DMS153 (cell line): ENCODE results near the gene CNTNAP2.

Experiments used
- DNase-seq: peaks from one replicate; lab custom pipeline; 2025; lab: John Stamatoyannopoulos, UW

Gene CNTNAP2

DNA sequence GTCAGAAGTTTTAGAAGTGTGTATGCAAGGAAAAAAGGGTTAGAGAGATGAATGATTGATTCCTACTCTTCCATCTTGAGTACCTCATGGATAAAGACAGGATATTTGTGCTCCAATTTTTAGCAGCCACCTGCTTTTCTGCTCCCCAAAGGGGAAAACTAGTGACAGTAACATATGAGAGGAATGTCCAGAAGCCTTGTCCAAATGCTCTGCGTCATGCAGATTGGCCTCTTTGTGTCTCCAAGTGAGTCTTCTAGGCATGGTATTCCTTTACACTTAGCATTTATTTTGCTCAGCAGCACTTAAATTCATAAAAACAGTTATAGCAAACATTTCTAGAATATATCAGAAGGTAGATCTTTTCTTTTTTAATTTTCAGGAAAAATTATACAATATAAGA, 306.8 kb downstream of the CNTNAP2 start:
- DNase-seq: no peak

DNA sequence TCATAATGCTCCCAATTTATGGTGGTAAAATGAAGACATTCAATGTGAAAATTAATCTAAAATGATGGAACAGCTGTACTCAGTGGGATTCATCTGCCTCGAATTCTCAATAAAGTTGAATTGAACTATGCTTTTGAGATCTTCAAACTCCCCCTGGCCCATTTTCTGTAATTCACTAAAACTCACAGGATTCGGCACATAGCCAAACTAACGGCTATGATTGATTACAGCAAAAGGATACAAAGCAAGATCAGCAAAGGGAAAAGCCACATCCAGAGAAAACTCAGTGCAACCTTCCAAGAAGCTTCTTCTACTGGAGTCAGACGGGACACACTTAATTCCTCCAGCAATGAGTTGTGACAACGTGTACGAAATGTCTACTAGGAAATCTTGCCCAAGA, 307.5 kb downstream of the CNTNAP2 start:
- no peak for DNase-seq

DNA sequence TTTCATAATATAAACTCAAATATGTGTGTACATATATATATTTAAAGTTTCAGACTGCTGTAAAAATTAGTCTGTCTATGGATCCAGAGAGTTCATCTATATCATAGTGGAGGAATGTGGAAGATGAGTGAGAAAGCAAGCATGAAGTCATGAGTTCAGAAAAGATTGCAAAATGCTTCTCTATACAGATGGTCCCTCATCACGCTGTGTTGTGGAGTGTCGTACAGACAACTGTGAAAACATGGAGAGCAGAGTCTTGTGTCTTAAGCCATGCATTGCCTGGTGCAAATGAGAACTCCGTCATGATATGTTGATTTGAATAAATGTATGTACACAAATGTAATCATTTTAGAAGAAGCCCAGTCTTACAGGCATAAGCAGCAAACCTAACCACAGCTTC, 316.9 kb downstream of the CNTNAP2 start:
- DNase-seq: no peak

DNA sequence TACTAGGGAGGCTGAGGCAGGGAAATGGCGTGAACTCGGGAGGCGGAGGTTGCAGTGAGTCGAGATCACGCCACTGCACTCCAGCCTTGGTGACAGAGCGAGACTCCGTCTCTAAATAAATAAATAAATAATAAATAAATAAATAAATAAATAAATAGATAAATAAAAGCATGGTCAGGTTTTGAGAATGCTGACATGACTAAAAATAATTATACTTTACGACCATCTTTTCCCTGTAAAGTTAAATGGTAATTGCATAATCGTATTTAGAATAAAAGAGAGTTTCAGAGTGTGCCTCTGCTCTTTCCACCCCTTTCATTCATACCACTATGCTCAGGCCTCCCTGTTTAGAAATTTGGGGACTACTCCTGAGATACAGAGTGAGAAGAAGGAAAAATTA, 326.5 kb downstream of the CNTNAP2 start:
- no peak for DNase-seq

DNA sequence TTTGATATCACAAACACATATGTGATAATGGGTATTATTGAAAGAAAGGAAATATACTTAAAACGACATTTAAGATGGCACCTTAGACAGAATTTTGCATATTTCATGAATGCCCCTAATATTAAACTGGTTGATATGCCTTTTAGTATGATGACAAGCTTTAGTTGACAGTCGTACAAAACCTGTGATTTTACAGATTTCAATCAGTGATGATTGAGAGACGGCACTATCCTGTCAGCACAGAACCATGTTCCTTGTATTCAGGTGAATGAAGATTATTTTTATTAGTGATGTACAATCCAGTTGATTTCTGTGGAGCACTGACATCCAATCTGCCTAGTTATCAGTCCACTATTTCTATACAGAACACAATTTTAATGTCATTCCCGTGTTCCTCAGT, 333.0 kb downstream of the CNTNAP2 start:
- no peak for DNase-seq

DNA sequence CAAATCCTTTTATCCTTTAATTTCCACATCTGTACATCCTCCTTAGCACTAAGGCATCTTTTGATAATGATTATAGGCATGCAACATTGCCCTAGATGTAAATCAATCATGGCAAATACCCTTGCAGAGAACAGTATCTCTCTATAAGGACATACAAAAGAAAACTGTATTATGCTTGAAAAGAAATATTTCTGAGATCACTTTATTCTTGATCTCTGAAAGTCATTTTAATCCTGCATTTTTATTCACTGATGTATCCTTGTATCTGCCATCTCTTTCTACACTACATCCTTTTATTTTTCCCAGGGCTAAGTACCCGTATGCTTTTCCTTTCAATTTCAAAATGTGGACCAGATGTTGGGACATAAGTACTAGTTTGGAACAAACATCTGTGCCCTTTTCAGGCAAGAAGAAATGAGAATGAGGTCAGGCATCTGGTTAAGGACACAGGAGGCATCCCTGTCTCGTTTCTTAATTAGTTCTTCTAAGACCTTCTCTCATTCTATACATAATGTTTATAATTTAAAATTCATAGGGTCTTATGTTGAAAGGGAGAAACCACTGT, 338.6 kb downstream of the CNTNAP2 start:
- DNase-seq: no peak

DNA sequence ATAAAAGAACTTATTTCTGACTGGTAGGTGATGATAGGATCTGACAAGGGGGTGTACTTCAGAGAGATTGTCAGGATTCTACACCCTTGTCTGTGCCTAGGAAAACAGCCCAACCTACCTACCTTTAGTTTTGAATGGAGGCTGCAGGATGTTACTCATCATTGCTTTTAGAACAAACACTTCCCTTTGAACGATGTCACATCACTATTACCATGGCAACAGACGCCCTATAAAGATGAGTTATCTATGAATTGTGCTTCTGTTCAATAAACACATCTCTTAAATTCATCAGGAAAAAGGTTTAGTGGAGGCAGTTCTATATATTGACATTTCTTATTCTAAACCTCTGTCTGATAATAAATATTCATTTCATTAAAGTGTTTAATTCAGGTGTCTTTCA, 362.4 kb downstream of the CNTNAP2 start:
- DNase-seq: peak; percentile 54

DNA sequence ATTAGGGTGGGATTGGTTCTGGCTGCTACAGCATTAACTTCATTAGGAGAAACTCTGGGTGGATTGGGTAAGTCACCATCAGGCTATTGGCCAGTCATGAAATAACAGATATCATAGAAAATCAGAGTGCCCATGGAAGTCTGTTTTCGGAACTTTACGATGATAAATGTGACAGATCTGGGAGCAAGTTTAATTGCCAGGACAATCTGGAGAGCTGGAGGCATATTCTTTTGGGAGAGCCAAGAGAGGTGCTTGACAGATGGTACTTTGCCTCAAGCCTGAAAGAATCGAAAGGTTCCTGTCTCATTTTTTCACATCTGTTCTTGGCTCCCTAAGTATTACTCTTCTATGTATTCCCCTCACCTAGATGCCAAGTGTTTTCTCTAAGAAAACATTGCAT, 369.9 kb downstream of the CNTNAP2 start:
- no peak for DNase-seq

DNA sequence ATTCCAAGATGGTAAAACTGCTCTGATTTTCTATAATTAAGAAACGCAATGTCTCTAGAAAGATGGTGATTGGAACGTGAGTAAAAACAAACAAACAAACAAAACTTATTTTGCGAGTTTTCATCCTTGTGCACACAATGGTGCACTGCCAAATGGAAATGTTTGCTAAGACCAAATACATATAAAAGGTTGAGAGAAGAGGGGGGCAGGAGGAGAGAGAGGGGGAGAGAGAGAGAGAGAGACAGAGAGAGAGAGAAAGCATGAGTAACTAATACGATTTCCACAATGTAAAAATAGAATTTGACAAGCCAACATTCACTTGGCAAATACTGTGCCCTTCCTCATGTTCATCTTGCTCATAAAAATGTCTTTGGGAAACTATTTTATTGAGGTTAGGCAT, 375.4 kb downstream of the CNTNAP2 start:
- DNase-seq: no peak

DNA sequence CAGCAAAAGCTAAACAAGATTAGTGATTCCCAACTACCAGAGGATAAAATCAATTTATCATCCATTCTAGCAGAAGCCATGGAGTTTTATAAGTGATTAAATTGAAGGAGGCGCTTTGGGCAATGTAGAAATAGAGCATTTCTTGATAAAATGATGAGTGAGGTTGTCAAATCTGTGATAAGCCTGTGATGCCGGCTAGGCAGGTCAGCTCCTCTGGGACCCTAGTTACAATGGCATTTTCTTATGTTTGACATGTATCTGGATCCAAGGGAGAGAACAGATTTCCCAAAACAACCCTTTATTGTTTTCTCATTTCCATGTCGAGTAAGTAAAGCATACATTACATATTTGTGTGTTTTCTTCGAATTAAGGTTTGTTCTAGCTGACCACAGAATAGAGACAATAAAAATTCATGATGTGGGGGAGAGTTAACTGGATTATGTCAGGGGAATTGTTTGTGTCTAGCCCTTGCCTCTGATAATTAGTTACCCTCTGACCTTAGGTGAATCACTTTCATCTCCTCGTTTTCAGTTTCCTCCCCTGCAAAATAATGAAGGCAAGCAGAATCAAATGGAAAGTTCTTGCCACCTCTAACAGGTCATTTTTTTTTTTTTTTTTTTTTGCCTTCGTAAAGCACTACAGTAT, 378.5 kb downstream of the CNTNAP2 start:
- no peak for DNase-seq

DNA sequence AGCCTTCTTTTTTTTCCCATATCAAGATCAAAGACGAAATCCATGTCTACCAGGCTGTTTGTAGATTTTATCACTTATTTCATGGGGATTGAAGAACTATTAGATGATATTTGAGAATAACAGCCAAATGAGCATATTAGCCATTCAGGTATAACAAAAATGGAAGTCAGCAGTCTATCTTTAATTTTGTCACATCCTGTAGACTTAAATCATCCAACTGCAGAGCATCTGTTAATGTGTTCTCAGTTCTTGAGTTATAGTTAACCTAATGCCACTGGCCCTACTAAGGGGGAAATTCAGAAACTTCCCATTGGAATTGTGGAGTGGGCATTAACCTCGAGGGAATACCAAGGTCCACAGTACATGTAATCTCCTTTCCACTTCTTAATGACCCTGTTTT, 380.1 kb downstream of the CNTNAP2 start:
- no peak for DNase-seq

DNA sequence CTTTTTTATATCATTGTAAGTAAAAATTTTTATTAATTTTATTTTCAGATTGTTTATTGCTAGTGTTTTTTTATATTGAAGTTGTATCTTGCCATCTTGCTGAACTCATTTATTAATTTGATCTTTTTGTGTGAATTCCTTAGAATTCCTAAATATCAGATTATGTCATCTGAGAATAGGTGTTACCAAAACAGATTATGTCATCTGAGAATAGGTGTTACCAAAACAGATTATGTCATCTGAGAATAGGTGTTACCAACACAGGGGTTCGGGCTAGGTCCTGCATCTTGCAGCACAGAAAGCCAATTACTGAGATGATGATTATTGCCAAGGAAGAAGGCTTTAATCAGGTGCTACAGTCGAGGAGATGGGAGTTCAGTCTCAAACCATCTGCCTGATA, 383.4 kb downstream of the CNTNAP2 start:
- no peak for DNase-seq

DNA sequence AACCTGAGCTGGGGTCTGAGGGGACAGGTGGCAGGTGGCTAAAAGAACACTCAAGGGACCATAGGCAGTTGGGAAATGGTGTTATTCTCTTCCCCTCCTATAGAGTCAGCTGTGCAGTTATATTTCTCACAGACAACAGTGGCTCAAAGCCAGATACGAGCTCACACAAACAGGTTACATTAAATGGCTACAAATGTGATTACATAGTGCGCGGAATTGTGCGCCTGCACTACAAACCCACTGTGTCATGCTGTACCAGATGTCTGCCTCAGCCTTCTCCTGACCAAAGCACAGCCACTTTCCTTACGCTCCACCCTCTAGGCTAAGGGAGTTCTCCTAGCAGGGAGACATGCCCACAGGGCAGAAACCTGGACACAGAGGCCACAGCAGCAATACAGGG, 387.2 kb downstream of the CNTNAP2 start:
- no peak for DNase-seq

DNA sequence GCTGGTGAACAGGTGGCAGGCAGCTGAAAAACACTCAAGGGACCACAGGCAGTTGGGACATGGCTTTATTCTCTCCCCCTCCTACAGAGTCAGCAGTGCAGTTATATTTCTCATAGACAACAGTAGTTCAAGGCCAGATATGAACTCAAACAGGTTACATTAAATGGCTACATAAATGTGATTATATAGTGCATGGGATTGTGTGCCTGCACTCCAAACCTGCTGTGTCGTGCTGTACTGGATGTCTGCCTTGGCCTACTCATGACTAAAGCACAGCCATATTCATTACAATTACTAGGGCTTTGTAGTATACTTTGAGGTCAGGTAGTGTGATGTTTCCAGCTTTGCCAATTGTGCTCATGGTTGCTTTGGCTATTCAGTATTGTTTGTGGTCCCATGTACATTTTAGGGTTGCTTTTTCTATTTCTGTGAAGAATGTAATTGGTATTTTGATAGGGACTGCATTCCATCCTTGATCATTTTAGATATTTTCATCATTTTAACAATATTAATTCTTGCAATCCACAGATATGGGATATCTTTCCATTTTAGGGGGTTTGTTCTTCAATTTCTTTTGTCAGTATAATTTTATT, 393.6 kb downstream of the CNTNAP2 start:
- DNase-seq: no peak

DNA sequence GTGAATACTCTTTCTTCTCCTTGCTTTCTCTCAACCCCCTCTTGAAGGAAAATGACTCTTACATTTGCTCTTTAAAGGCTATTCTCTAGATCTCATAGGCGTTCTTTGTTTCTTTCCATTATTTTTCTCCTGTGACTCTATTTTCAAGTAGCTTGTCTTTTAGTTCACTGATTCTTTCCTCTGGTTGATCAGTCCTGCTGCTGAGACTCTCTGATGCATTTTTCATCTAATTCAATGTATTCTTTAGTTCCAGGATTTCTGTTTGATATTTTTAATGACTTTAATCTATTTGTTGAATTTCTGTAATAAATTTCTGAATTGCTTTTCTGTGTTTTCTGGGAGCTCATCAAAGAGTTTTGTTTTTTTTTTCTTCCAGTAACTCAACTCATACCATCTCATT, 397.7 kb downstream of the CNTNAP2 start:
- DNase-seq: no peak

DNA sequence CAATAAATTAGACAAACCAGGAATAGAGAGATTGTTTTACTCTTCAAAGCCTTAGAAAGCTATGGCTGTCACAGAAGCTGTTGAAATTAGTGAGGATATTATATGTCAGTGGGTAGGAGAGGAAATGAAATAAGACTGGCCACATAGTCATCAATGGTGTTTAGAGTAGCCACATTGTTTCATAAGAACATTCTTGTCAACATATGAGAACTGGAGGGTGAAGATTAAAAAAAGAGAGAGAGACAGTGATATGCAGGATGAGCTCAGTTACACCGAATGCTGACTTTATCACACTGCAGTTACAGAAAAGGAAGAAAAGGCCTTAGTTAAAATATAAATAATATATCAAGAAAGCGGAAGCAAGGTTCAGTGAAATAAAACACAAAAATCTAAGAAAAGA, 412.0 kb downstream of the CNTNAP2 start:
- DNase-seq: no peak

DNA sequence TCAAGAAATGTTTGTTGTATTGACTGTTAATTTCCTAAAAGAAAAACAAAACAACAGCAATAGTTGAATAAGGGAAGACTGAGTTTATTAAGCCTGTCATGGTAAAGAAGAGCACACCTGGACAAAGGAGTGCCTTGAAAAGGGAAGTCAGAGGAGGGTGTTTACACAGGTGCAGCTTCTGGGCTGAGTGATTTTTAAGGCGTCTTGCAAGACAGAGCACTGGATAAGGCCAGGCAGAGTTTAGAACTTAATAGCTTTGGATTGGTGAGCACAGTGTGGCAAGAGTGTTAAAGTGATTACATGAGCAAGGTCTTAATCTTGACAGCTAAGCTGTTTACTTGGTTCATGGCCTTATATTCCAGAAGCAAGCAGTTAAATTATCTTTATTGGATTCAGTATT, 423.2 kb downstream of the CNTNAP2 start:
- DNase-seq: no peak

DNA sequence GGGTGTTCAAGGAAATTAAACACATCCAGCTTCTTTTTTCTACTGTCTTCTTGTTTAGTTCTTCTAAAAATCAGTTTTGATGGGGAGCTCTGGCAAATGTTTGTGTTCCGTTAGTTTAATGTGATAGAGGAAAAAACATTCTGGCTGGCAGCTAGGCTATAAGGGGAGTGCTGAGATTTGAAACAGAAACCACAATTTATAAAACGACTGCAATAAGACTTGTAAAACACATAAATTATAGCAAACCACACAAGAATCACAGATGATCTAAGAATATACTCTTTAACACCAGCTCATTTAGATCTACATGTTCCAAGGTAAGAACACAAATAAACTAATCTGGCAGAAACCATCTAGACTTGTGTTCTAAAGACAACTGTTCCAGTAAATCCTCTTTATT, 425.5 kb downstream of the CNTNAP2 start:
- no peak for DNase-seq

DNA sequence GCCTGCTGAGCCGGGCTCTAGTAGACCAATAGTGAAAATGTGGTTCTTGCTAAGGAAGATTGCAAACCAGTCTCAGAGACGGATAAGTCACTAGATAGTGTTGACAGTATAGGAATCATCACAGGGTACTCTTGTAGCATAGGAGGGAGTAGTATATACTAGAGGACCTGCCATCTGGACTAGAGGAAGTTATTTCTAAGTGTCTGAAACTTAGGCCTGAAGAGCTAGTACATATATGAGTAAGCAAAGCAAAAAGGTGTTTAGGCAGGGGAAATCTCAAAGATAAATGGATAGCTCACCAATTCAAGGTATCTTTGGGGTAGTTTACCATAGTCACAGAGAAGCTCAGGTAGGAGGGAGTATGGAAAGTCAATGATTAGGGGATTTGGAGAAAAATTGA, 428.1 kb downstream of the CNTNAP2 start:
- no peak for DNase-seq

DNA sequence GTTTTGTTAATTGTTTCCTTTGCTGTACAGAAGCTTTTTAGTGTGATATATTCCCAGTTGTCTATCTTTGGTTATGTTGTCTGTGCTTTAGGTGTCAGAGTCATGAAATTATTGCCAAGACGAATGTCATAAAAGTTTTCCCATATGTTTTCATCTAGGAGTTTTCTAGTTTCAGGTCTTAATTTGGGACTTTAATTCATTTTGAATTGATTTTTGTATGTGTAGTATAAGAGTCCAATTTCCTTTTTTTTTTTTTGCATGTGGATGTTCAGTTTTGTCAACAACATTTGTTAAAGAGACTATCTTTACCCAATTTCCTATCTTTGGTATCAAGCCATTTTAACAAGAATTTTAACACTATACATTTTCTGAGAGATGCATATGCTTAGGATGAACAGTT, 432.2 kb downstream of the CNTNAP2 start:
- DNase-seq: no peak

DNA sequence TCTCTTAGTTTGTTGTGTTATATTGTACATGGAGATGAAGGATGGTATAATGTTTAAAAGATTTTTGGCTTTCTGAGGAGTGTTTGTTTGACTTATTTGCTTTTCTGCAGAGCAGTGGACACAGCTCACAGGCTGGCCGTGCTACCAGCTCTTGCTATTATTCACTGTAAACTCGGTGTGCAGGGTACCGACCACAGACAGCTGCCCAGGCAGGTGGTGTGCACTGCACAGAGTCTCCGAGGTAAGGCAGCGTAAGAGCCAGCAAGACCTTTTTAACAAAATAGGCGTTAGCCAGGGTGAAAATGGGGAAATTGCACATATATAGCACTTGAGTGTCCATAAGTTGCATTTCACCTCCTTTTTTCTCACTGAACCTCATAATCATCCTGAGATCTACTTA, 438.0 kb downstream of the CNTNAP2 start:
- peak; percentile 58 for DNase-seq

DNA sequence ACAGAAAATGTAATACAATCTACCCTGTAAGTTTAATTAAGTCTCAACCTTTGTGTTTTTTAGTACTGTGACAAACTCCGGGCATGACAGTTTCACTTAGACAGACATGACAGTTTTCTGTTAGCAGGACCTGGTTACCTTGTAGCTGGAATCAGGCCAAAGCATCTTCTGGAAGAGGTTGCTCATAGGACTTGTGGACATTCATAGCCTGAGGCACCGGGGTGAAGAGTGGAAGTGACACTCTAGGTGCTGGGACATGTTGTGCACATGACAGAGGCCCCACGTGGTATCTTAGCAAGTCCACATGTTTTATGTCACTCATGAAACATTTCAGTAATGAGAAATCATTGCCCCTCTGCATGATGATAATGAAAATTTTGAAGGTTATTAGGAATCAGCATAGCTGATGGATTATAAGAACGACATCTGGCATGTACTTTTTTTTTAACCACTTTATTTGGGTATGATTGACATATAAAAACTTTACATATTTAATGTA, 441.4 kb downstream of the CNTNAP2 start:
- no peak for DNase-seq

DNA sequence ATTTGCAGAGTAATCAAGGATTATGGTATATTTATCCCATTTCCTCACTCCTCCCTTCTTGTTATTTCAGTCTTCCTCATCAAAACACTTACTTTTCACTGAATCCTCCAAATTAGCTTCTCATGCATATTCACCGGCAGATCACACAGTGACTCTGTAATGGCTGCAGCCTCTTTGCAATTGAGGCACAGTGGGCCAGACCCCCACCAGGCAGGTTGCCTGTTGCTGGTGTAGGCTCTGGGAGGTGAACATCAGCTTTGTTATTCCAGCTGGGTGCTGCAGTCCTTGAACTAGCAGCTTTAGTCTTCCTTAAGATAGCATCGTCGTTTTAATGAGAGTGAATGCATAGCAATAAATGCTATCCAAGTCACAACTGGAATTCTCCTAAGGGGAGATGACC, 449.3 kb downstream of the CNTNAP2 start:
- DNase-seq: no peak

DNA sequence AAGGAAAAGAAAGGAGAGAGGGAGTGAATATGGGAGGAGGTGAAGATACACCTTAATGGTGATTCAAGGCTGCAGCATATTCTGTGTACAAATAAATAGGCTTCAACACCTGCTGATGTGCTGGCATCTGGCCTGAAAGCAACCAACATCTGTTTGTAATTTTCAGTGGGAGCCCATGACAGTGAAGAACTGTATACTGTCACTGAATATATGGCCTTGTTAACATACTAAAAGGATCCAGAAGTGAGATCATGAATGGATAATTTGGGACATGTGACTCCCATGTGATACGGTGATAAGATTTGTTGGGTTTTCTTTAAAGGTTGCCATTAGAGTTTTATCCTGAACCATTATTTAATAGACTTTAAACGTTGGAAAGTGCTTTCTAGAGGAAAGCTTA, 459.3 kb downstream of the CNTNAP2 start:
- no peak for DNase-seq
